Measurements from ENCODE around the gene SRGAP2C.
"Not testable (repeated sequence)": the region's sequence is repeated elsewhere in the genome, so short reads cannot be mapped to it uniquely, and the experiment has no call there.

The SRGAP2C gene

GRCh38 chr1:121227544-121228330, 43.0 kb downstream of the SRGAP2C start:
- DNase-seq (ENCODE audit: low read depth), result not testable (repeated sequence)

- DNase-seq (ENCODE audit: low read depth), result not testable (repeated sequence)
Measured at GRCh38 chr1:121230636-121231035, 45.9 kb downstream of the SRGAP2C start.

- not testable (repeated sequence) for DNase-seq (ENCODE audit: low read depth)
Measured at GRCh38 chr1:121232445-121233125, 47.8 kb downstream of the SRGAP2C start.

DNA sequence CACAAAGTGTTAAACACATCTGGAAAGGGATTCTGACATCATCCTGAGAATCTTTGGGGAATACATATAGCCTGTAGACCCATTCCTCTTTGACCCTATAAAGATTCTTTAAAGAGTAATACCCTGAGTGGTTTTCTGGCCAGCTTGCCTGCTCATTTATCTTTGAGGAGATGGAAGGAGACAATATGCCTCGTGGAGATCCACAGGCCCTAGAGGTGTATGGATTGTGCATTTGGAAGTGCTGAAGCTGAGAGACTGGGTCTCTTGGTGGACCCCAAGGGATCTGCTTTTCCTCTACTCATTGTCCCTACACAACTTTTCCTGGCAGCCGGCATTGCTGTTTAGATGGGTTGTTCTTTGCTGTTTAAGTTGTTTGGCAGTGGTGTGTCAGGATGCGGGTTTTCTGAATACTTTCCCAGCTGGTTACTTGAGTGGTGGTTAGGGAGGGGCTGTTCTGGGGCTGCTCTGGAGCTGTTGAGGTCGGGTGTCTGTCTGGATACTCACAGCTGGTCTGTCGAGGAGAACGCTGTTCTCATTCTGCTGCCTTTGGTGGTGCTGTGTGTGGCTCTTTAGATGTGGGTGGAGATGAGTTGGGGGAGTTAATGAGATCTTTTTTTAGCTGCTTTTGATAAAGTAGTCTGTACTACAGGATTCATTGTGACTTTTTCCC, 49.5 kb downstream of the SRGAP2C start:
- DNase-seq (ENCODE audit: low read depth), result not testable (repeated sequence)

DNA sequence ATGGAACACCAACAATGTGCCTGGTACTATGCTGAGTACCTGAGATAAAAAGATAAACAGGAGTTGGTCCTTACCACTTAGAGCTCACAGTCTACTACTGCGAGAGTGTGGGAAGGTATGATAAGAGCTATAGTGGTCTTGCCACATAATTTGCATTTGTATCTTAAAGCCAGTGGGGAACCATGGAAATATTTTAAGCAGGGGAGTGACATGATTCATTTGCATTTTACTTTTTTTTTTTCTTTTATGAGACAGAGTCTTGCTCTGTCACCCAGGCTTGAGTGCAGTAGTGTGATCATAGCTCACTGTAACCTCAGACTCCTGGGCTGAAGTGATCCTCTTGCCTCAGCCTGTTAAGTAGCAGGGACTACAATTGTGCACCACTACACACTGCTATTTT, 53.6 kb downstream of the SRGAP2C start:
- DNase-seq (ENCODE audit: low read depth), result not testable (repeated sequence)

DNA sequence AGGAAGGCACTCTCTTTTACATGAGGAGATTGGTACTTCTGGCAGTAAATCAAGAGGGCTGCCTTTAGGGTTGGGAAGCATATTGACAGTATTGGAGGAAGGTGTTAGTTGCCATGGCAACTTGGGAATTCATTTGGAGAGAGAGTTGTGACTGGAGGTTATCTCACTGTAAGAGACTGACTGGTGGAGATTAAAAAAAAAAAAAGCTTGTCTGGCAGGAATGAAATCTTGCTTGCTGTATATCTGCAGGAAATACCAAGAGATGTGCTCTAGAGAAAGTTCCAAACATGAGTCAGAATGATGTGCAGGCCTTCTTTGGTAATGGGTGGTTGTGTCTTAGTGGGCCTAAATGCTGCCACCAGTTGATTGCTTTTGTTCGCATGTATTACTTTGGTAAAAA, 59.1 kb downstream of the SRGAP2C start:
- not testable (repeated sequence) for DNase-seq (ENCODE audit: low read depth)

DNA sequence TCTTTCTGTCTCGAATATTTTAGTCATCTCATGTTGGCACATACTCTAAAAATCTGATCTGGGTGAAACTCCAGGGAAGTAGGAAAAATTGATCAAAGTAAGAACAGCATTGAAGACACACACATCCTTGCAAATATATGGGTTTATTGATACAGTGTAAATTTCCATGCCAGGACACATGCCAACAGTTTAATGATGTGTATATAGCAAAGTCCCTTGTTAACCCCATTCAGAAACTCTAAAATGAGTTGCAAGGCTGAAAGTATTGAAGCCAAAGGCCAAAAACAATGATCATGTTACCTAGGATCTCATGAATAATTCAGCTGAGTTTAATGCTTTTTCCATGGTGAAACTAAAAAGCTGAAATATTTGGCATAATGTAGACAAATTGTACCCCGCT, 61.6 kb downstream of the SRGAP2C start:
- not testable (repeated sequence) for DNase-seq (ENCODE audit: low read depth)

- DNase-seq (ENCODE audit: low read depth), result not testable (repeated sequence)
Measured at GRCh38 chr1:121252656-121253055, 67.9 kb downstream of the SRGAP2C start.

GRCh38 chr1:121254618-121255017, 69.8 kb downstream of the SRGAP2C start:
- not testable (repeated sequence) for DNase-seq (ENCODE audit: low read depth)

DNA sequence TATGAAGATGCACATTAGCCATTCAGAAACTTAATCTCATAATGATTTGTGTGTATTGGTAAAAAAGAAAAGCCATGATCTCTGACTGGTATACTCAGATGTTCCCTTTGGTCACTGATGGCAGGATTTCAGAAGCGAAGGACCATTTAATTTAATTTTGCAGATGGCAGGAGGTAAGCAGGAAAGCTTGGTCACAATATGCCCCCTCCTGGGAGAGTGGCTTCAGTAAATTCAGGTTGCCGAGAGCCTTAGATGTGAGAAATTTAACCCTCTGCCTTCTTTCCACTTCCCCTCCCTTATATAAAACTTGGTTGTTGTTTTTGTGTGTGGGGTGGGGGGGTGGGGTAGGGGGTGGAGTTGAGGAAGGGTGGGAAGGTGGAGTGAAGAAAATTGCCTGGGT, 72.9 kb downstream of the SRGAP2C start:
- not testable (repeated sequence) for DNase-seq (ENCODE audit: low read depth)

GRCh38 chr1:121258134-121258533, 73.4 kb downstream of the SRGAP2C start:
- DNase-seq (ENCODE audit: low read depth), result not testable (repeated sequence)

DNA sequence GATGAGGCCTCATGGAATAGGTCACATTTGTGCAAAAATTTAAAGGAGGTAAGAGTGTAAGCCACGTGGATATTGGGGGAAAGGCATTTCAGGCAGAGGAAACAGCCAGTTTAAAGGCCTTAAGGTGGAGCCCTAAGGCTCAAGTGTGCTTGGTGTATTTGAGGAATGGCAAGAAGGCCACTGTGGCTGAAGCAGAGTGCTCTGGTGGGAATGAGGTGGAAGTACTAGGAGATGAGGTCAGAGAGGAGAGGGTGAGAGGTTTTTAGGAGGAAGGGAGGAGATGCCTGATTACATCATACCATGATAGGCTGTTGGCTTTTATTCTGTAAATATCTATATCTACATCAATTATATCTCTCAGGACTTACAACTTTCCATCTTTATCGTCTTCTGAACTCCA, 75.4 kb downstream of the SRGAP2C start:
- not testable (repeated sequence) for DNase-seq (ENCODE audit: low read depth)

GRCh38 chr1:121262163-121262562, 77.4 kb downstream of the SRGAP2C start:
- not testable (repeated sequence) for DNase-seq (ENCODE audit: low read depth)

DNA sequence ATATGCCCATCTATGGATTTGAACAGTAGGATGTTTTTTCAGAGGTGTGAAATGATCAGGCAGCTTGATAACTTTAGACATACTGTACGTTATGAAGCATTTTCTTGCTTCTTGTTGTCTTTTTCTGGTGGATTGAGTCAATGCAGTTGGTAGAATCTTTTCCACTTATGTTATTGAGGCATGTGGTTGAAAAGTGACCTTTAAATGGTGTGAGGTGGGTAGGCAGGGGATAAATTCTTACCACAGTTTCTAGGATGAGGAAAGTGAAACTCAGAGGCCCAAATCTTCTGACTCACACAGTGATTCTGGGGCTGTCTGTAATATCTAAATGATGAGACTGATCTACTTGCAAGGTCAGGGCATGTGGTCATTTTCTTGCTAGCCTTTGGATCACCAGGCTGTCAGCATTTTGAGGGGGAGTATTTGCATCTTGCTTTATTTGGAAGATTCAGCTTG, 79.0 kb downstream of the SRGAP2C start:
- not testable (repeated sequence) for DNase-seq (ENCODE audit: low read depth)

DNA sequence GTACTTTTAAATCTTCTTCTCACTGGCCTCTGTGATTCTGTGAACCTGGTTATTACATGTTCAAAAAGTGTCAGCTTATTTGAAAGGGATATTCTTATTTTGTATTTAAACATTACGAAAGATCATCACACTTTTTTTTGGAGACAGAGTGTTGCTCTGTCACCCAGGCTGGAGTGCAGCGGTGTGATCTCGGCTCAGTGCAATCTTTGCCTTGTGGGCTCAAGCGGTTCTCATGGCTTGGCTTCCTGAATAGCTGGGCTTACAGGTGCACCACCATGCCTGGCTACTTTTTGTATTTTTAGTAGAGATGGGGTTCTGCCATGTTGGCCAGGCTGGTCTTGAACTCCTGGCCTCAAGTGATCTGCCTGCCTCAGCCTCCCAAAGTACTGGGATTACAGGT, 82.3 kb downstream of the SRGAP2C start:
- not testable (repeated sequence) for DNase-seq (ENCODE audit: low read depth)

DNA sequence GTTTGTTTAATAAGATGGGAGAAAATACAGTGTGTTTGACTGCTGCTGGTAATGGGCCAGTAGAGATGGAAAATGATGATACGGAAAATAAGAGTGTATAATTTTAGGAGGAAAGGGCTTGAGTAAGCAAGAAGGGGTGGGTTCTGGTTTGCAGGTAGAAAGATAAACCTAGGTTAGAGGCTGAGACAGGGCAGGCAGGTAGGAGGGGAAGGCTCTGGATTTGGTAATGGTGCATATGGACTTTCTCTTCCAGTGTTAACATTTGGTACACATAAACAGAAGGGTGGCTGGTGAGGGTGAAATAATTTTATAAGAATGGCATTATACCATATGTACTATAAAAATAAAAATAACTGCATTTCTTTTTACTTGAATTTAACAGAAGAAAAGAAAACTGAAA, 84.5 kb downstream of the SRGAP2C start:
- not testable (repeated sequence) for DNase-seq (ENCODE audit: low read depth)

DNA sequence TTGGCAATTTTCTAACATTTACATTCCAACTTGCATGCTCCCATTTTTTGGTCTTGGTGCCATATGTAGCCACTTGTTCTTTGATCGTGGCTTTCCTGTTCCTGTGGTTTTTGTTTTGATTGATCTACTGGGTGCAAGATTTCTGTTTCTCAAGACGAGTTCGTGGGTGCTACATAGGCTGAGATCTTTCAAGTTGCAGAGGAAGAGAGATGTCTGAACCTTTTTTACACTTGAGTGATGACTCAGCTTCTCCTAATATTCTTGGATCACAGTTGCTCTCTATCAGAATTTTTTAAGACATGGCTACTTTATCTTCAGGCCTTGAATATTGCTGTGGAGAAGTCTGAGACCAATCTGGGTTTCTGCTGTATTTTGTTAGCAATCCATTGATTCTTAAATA, 85.2 kb downstream of the SRGAP2C start:
- not testable (repeated sequence) for DNase-seq (ENCODE audit: low read depth)

- not testable (repeated sequence) for DNase-seq (ENCODE audit: low read depth)
Measured at GRCh38 chr1:121271143-121271715, 86.5 kb downstream of the SRGAP2C start.

DNA sequence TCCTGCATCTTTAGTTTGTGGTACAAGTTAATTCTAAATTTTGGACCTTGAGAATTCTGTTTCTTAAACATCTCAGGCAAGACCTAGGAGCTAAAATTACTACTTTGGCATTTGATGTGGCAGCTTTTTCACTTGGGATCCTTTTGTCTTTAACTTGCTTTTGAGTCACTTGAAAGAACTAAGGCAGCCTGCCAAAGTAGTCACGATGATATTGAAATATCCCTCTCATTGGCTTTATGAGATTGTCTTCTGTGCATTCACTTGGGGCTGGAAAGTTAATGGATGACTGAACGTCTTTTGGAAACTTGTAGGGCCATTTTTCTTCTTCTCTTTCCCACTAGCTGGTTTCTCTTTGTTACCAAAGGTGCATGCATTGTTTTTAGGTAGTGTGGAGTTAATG, 90.7 kb downstream of the SRGAP2C start:
- DNase-seq (ENCODE audit: low read depth), result not testable (repeated sequence)

GRCh38 chr1:121278202-121278601, 93.4 kb downstream of the SRGAP2C start:
- not testable (repeated sequence) for DNase-seq (ENCODE audit: low read depth)

DNA sequence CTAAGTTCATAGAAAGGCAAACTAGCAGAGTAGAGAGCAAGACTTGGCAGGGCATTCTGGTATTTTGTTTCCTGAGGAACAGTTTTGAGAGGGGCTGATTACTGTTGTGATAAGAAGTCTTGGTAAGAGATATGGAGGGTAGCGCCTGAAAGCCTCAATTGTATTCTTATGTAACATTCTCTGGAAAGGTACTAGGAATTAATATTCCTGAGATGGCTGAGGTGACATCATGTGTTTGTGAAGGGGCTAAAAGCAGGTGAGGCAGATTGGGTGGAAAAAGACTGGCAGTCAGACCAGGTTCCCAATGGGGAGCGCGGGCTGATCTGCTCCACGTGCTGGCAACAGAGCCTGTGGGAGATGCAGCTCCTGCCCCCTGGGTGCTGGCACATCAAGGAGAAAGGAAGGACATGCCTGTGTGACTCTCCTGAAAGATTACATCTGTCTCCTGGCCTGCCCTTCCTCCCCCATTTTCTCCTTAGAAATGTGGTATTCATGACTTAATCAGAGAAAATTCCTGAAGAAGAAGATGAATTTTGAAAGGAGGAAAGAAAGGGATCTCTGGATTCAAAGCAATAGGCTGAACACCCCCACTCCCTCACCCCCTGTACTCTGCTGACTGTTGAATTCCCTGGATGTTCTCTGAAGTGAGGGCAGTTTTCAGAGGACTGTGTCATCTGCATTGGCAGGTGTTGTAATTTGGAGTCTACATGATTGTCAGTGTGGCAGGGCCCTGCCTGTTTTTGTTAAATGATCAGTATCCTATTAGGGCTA, 94.2 kb downstream of the SRGAP2C start:
- not testable (repeated sequence) for DNase-seq (ENCODE audit: low read depth)
